Neuron (in vitro differentiated cells): ENCODE data around the gene AQP2.

Experiments used
- H2AFZ ChIP-seq: one replicate; pipeline ENCODE4 v1.6.1; 2013; ENCODE audit warnings: low read depth, mild to moderate bottlenecking, inconsistent platforms, low read length, moderate library complexity
- H3K27me3 ChIP-seq: one replicate; pipeline ENCODE4 v1.6.1; 2013; ENCODE audit warnings: low read length; ENCODE audit not compliant: insufficient read depth
- H3K36me3 ChIP-seq: one replicate; pipeline ENCODE4 v1.6.1; 2013; ENCODE audit warnings: low read length; ENCODE audit not compliant: insufficient read depth
- H3K4me1 ChIP-seq: one replicate; pipeline ENCODE4 v1.6.1; 2013; ENCODE audit warnings: low read length; ENCODE audit not compliant: insufficient read depth
- H3K4me3 ChIP-seq: 2 replicates; pipeline ENCODE4 v1.5.1; 2013; ENCODE audit warnings: mild to moderate bottlenecking, low read length, moderate library complexity
- H3K9me3 ChIP-seq: one replicate; pipeline ENCODE4 v1.6.1; 2013; ENCODE audit warnings: low read length

The AQP2 gene

DNA sequence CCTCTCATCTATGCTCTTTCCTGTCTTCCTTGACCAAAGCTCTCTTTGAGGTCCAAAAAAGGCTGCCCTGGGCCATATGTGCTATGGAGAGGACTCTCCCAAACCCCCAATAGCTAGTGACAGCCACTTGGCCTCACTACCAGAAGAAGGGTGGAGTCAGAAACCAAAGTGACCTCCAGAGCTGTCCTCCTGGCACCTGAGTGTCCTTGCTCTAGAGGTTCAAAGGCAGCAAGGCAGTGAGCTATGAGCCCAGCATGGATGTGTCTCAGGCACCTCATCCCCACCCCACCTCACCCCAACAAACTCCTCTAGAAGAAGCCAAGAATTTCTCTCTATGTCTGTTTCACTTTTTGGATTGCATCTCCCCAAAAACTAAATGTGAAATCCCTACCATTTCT lies 7.0 kb downstream of the AQP2 start:
- Histone ChIP-seq H2AFZ (no peak overlapping the region), H3K4me1 (peaks cover 18% of the 10 kb centered on the region), H3K36me3 (no peaks in the 10 kb centered on the region), H3K4me3 (no peak overlapping the region), H3K27me3 (no peaks in the 10 kb centered on the region), H3K9me3 (no peaks in the 10 kb centered on the region)

DNA sequence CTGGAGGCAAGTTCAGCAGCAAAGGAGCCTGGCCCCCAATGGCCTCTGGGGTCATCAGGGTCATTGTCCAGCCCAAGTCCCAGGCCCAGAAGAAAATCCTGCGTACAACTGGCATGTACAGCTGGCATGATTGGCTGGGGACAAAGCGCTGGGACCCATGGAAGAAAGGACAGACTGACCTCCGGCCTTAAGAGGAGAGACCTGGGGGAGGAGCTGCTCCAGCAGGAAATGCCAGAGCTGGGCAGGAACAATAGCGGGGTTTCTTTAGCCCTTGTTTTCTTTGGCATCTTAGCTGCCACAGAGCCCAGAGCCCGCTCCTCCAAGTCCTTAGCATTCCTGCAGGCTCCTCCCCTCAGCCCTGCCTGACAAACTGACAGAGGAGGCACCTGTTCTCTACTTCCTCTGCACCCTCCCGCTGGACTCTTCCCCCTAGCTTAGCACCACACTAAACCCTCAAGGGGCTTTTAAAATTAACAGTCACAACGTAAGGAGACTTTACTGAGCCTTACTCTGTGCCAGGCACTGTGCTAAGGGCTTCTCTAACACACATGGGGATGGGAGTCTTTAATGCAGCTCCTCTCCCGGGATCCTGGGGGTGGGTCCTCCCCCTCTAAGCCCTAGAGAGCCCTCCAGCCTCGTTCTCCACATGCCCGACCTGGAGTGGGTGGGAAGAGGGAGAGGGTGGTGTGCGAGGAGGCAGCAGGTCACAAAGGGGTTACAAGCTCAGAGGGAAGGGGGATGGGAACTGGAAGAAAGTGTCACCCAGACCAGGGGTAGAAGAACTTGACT lies 9.3 kb downstream of the AQP2 start:
- H3K27me3 ChIP-seq = no peaks in the 10 kb centered on the region
- no peaks in the 10 kb centered on the region for H3K9me3 ChIP-seq
- H3K4me1 ChIP-seq = peaks cover 18% of the 10 kb centered on the region
- no peak overlapping the region for H3K4me3 ChIP-seq
- H3K36me3 ChIP-seq = no peaks in the 10 kb centered on the region
- no peak overlapping the region for H2AFZ ChIP-seq

DNA sequence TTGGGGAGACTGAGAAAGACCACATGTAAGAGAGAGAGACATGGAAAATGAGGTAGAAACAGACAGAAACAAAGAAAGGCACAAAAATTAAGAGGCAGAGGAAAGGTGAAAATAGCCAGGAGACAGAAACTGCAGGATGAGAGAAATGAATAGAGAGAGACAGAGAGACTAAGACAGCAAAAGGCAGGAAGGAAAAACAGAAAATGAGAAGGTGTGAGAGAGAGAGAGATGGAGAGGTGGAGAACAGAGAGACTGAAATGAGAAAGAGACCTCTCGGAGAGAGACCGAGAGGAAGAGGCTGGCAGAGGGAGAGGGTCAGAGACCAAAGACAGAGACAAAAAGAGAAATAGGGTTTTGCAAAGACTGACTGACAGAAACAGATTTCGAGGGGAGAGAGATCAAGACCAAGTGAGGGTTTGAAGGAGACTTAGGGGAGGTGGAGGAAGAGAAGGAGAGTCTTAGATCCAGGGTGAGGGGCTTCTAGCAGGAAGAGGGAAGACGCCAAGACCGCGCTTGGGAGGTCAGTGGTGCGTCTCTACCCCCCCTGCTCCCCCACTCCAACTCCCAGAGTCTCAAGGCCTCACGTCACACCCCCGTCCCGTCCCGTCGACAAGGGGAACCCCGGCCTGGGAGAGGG lies 10.1 kb downstream of the AQP2 start:
- H3K36me3 ChIP-seq = no peaks in the 10 kb centered on the region
- H3K4me3 ChIP-seq = no peak overlapping the region
- no peak overlapping the region for H2AFZ ChIP-seq
- H3K27me3 ChIP-seq = no peaks in the 10 kb centered on the region
- peaks cover 18% of the 10 kb centered on the region for H3K4me1 ChIP-seq
- no peaks in the 10 kb centered on the region for H3K9me3 ChIP-seq

DNA sequence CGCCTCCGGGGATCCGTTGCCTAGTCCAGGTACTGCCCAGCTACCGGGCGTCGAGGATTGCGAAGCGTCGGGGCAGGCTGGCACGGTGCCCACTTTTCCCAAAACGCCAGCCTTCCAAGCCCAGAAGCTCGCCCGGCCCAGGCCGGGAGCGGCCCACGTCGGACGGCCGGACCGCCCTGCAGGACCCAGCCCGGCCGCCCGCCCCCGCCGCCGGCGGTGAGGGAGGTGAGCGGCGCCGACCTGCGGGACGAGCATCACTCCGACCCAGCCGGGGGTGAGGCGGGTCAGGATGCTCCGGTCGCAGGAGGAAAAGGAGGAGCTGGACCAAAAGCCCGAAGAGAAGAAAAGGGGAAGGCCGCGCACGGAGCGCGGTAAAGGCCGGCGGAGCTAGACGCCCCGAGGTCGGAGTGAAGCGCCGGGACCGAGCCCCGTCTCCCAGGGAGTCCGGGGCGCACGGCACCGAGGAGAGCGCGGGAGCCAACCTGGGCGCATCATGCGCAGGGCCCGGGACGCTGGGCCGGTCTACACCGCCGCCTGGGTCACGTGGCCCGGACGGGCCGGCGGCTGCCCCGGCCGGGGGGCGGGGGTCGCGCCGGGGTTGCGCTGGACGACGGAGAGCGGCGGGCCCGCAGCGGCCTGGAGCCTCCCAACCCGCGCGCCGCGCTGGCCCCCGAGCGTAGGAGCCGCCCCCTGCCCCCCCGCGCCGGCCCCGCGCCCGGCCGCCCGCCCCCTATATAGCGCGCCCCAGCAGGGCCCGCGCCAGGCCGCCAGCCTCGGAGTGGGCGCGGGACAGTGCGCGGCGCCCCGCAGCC lies 10.8 kb downstream of the AQP2 start, which contains the start of gene AQP5:
Gene AQP5, plus strand, starts transcription at position 762 of the 812 bp plus-strand sequence. CDS start 146 bp downstream, outside the sequence.
- H3K9me3 ChIP-seq = no peaks in the 10 kb centered on the region
- no peaks in the 10 kb centered on the region for H3K36me3 ChIP-seq
- no peak within 1 kb of the TSS for H3K4me3 ChIP-seq
- peaks cover 18% of the 10 kb centered on the region for H3K4me1 ChIP-seq
- H3K27me3 ChIP-seq = peaks cover 2% of the 10 kb centered on the region
- no peak within 1 kb of the TSS for H2AFZ ChIP-seq

DNA sequence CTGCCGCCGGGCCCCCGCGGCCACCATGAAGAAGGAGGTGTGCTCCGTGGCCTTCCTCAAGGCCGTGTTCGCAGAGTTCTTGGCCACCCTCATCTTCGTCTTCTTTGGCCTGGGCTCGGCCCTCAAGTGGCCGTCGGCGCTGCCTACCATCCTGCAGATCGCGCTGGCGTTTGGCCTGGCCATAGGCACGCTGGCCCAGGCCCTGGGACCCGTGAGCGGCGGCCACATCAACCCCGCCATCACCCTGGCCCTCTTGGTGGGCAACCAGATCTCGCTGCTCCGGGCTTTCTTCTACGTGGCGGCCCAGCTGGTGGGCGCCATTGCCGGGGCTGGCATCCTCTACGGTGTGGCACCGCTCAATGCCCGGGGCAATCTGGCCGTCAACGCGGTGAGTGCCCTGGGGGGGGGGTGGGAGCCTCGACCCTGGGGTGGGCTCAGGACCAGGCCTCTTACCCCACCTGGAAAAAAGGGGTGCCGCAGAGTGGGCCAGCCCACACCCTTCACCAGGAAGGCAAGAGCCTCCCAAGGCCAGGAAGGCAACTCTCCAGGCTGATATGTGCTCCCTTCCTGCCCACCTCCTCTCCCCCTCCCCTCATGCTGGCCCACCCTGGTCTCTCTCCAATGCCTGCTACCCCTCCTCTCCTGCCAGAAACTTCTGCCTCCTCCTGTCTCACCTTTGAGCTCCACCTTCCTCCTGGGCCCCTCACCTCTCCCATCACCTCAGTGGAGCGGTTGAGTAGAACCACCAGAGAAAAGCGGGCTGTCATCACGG lies 11.6 kb downstream of the AQP2 start:
- Histone ChIP-seq H3K36me3 (no peaks in the 10 kb centered on the region), H2AFZ (no peak overlapping the region), H3K4me1 (peaks cover 19% of the 10 kb centered on the region), H3K4me3 (no peak overlapping the region), H3K9me3 (no peaks in the 10 kb centered on the region), H3K27me3 (peaks cover 2% of the 10 kb centered on the region)

DNA sequence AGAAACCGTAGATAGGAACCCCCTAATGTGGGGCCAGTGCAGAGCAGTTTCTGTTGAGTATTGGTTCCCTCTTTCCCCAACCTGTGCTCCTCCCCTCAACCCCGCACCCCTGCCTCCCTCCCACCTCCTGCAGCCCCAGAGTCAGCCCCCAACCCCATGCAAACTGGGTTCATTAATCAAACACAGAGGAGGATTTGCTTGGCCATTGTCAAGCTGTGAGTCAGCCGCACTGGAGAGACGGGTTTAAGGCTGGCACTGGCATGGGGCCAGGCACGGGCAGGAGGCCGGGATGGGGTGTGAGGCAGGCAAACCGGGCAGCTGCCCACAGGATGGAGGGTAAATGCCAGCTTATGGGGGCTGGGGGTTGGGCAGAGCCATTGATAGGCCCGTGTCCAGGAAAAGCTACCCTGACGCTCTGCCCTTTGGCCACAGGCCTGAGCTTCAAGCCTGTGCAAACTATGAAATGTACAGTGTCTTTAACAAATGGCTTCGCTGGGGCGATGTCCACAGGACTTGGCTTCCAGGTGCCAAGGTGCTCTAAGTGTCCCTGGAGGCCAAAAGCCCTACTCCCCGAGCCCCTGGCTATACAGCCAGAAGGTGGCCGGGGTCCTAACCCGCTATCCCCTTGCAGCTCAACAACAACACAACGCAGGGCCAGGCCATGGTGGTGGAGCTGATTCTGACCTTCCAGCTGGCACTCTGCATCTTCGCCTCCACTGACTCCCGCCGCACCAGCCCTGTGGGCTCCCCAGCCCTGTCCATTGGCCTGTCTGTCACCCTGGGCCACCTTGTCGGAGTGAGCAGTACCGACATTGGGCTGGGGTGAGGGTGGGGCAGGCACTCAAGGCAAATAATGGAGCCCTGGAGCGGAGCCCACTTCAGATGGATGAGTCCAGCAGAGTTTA lies 12.6 kb downstream of the AQP2 start:
- Histone ChIP-seq H3K36me3 (no peaks in the 10 kb centered on the region), H3K4me3 (no peak overlapping the region), H3K4me1 (peaks cover 21% of the 10 kb centered on the region), H3K27me3 (peaks cover 2% of the 10 kb centered on the region), H3K9me3 (no peaks in the 10 kb centered on the region), H2AFZ (no peak overlapping the region)

DNA sequence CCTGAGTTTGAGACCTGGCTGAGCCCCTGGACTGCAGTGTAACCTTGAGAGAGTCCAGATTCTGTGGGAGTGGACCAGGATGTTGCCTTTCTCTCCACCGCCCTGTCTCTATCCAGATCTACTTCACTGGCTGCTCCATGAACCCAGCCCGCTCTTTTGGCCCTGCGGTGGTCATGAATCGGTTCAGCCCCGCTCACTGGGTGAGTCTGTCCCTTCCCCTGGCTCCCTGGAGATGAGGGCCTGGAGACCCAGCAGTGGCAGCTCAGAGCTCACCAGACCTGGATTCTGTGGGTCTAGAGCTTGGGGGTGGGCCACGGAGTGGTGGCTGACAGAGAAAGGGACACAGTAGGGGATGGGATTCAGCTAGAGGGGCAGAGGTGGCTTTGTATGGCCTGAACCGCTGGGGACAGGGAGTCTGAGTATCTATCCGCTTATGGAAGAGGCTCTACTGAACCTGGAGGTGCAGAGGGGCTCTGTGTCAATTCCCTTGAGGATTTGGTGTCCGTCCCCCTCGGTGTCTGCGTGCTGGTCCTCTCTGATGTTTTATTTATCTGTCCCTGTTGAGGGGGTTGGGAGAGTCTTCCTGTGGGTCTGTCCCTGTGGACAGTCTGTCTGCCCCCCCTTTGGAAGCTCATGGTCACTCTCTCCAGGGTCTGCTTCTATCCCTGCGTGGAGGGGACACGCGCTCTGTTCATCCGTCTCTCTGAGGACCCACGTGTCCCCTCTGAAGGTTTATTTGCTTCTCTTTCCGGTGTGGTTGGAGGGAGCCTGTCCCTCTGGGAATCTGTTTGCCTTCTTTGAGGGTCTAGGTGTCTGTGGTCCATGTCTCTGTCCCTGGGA lies 13.7 kb downstream of the AQP2 start:
- Histone ChIP-seq H3K27me3 (peaks cover 2% of the 10 kb centered on the region), H3K9me3 (no peaks in the 10 kb centered on the region), H3K4me3 (no peak overlapping the region), H3K4me1 (peaks cover 16% of the 10 kb centered on the region), H3K36me3 (no peaks in the 10 kb centered on the region), H2AFZ (no peak overlapping the region)

DNA sequence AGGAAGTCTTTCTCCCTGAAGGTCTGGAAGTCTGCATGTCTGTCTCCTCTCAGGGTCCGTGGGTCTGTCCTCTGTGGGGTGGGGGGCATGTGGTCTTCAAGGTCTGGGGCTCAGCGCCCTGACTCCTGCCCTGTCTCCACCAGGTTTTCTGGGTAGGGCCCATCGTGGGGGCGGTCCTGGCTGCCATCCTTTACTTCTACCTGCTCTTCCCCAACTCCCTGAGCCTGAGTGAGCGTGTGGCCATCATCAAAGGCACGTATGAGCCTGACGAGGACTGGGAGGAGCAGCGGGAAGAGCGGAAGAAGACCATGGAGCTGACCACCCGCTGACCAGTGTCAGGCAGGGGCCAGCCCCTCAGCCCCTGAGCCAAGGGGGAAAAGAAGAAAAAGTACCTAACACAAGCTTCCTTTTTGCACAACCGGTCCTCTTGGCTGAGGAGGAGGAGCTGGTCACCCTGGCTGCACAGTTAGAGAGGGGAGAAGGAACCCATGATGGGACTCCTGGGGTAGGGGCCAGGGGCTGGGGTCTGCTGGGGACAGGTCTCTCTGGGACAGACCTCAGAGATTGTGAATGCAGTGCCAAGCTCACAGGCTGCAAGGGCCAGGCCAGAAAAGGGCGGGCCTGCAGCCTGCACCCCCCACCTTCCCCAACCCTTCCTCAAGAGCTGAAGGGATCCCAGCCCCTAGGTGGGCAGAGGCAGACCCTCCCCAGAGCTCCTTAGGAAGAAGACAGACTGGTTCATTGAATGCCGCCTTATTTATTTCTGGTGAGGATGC lies 14.5 kb downstream of the AQP2 start:
- H2AFZ ChIP-seq = no peak overlapping the region
- H3K4me3 ChIP-seq = no peak overlapping the region
- H3K4me1 ChIP-seq = peaks cover 7% of the 10 kb centered on the region
- no peaks in the 10 kb centered on the region for H3K9me3 ChIP-seq
- peaks cover 8% of the 10 kb centered on the region for H3K27me3 ChIP-seq
- no peaks in the 10 kb centered on the region for H3K36me3 ChIP-seq

DNA sequence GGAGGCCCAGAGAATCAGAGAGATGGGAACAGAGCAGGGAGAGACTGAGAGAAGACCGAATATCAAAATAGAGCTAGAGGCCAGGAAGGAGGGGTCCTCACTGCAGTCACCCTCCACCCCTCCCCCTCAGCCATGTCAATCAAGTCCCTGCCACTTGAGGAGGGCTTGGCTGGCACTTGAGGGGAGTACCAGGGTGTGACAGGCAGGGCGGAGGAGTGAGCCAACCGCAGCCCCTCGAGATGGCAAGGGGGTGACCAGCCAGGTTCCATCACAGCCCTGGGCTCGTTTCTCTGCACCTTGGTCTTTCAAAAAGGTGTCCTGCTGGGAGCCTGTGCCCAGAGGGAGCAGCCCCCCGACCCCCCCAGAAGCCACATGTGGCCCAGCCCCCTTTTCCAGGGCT lies 15.3 kb downstream of the AQP2 start:
- Histone ChIP-seq H3K4me3 (no peak overlapping the region), H3K27me3 (peaks cover 13% of the 10 kb centered on the region), H2AFZ (no peak overlapping the region), H3K9me3 (no peaks in the 10 kb centered on the region), H3K4me1 (peaks cover 3% of the 10 kb centered on the region), H3K36me3 (no peaks in the 10 kb centered on the region)

DNA sequence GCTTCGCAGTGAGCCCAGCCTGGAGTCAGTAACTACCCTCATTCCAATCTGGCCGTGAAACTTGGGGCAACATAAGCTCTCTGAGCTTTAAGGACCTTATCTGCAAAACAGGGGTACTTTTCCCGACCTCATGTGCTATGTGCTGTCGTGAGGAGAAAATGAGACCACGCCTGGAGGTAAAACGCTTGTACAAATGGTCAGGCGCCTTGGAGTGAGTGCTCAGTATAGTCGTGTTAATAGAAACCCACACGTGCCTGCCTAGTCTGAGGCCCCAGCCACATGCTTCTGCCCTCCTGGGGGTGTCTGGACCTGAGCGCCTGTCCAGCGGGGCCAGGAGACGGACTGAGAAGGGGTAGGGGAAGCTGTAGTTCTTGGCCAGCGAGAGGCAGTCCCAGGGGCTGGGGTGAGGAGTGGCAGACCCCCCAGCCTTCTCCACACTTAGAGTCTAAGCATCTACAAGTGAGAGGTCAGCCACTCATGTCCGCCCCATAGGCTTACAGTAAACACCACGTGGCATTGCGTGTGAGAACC lies 16.0 kb downstream of the AQP2 start:
- no peaks in the 10 kb centered on the region for H3K9me3 ChIP-seq
- H3K27me3 ChIP-seq = peaks cover 19% of the 10 kb centered on the region
- H3K36me3 ChIP-seq = no peaks in the 10 kb centered on the region
- H3K4me1 ChIP-seq = peaks cover 3% of the 10 kb centered on the region
- no peak overlapping the region for H3K4me3 ChIP-seq
- no peak overlapping the region for H2AFZ ChIP-seq
